ENCODE data around the gene NR4A1. TPM values are rescaled to one million over a fixed set of nuclear protein-coding genes. Genes with fewer than 3 reads are reported as not detected.

Gene NR4A1
- total RNA-seq, 2 donors from 2014 or later: 51.1 to 52.0 TPM

GRCh38 chr12:52076811-52077210, 25.6 kb downstream of the NR4A1 start:
- intact Hi-C loops (cut with DNase I): no loop called here

GRCh38 chr12:52078276-52078675, 27.0 kb downstream of the NR4A1 start:
- no peaks in the 10 kb centered on the region for H3K27me3 ChIP-seq
- no peak for DNase-seq
- TF ChIP-seq CTCF (IDR thresholded peaks at IDR 0.05): no peak
- H3K36me3 ChIP-seq: peaks cover 5% of the 10 kb centered on the region
- no peak overlapping the region for H3K27ac ChIP-seq
- H3K4me3 ChIP-seq: no peak overlapping the region
- intact Hi-C loops (cut with DNase I): no loop called here
- no peaks in the 10 kb centered on the region for H3K9me3 ChIP-seq
- H3K9ac ChIP-seq (ENCODE audit: low read depth in 2 of 2, low read length in 2 of 2): no peak overlapping the region
- no peaks in the 10 kb centered on the region for H3K4me1 ChIP-seq

More at GRCh38 chr12:52076811-52077210, 25.6 kb downstream of the NR4A1 start:
- Histone ChIP-seq H3K36me3 (peaks cover 5% of the 10 kb centered on the region), H3K27me3 (no peaks in the 10 kb centered on the region), H3K4me1 (no peaks in the 10 kb centered on the region), H3K9me3 (no peaks in the 10 kb centered on the region), H3K4me3 (no peak overlapping the region), H3K9ac (ENCODE audit: low read depth in 2 of 2, low read length in 2 of 2) (no peak overlapping the region), H3K27ac (no peak overlapping the region)
- no peak for DNase-seq
- TF ChIP-seq CTCF (IDR thresholded peaks at IDR 0.05): no peak

GRCh38 chr12:52079576-52080402, 28.5 kb downstream of the NR4A1 start, which contains the start of gene SMIM41:
SMIM41 (plus strand) TSS chr12:52079704; CDS start chr12:52079780, 76 bp downstream.
- Histone ChIP-seq H3K27me3 (no peaks in the 10 kb centered on the region), H3K27ac (peak within 1 kb of the TSS; percentile 50), H3K4me1 (no peaks in the 10 kb centered on the region), H3K9ac (ENCODE audit: low read depth in 2 of 2, low read length in 2 of 2) (peak within 1 kb of the TSS in 1 of 2 donors; percentile 32), H3K4me3 (peak within 1 kb of the TSS; percentile 15), H3K9me3 (no peaks in the 10 kb centered on the region), H3K36me3 (no peaks in the 10 kb centered on the region)
- intact Hi-C loops (cut with DNase I): no loop called here
- no peak for TF ChIP-seq CTCF (IDR thresholded peaks at IDR 0.05)
- no peak for DNase-seq

- intact Hi-C loops (cut with DNase I): no loop called here
- Histone ChIP-seq H3K27ac (peak overlapping the region; percentile 50), H3K9ac (ENCODE audit: low read depth in 2 of 2, low read length in 2 of 2) (peak overlapping the region; percentile 48 to 50)
These were observed 29.4 kb downstream of the NR4A1 start for GRCh38 chr12:52080403-52081251.

More at GRCh38 chr12:52080403-52081251, 29.4 kb downstream of the NR4A1 start:
- H3K4me3 ChIP-seq: peak overlapping the region; percentile 15
- H3K27me3 ChIP-seq: no peaks in the 10 kb centered on the region
- H3K9me3 ChIP-seq: no peaks in the 10 kb centered on the region
- DNase-seq: no peak
- no peak for TF ChIP-seq CTCF (IDR thresholded peaks at IDR 0.05)
- no peaks in the 10 kb centered on the region for H3K4me1 ChIP-seq
- H3K36me3 ChIP-seq: no peaks in the 10 kb centered on the region

Data from colonic mucosa (tissue), 4 donors.